MM.1S (cell line): ENCODE data around the gene SH3BP2.

Experiments
- CTCF ChIP-seq: fragments of 300-600 bp; sonication (generic); IDR thresholded peaks from 2 replicates; pipeline ENCODE4 v1.5.1; 2016; ENCODE audit warnings: antibody characterized with exemption, low read length, mixed read lengths
- EZH2 ChIP-seq: fragments of 300-600 bp; sonication (generic); optimal IDR thresholded peaks from 2 replicates; pipeline ENCODE3; 2017; ENCODE audit warnings: low read depth, mild to moderate bottlenecking, antibody characterized with exemption, low read length, mixed read lengths
- EZH2phosphoT487 ChIP-seq: fragments of 300-600 bp; sonication (generic); IDR thresholded peaks from 2 replicates; pipeline ENCODE4 v1.6.1; 2018; ENCODE audit warnings: antibody characterized with exemption, low read length

GRCh38 chr4:2792396-2792710, 532 bp upstream of the SH3BP2 start:
- TF ChIP-seq CTCF (no peak), EZH2 (no peak), EZH2phosphoT487 (no peak)
